ENCODE data around the gene CLTB. TPM values are rescaled to one million over a fixed set of nuclear protein-coding genes. Genes with fewer than 3 reads are reported as not detected.

The CLTB gene
- total RNA-seq, 4 donors from 2014 or later, result 347 to 732 (median 444) TPM

GRCh38 chr5:176379881-176380280 lies 36.5 kb downstream of the CLTB start:
- Histone ChIP-seq H3K4me3 (no peak overlapping the region), H3K9me3 (no peaks in the 10 kb centered on the region), H3K27me3 (no peaks in the 10 kb centered on the region), H3K36me3 (peaks cover 12 to 45% (median 31%) of the 10 kb centered on the region in 3 donors), H3K4me1 (peaks cover 0 to 13% (median 0%) of the 10 kb centered on the region in 3 donors), H3K27ac (no peak overlapping the region)
- TF ChIP-seq CTCF (IDR thresholded peaks at IDR 0.05) (no peak), POLR2A (IDR thresholded peaks at IDR 0.05) (no peak)
- 60 to 78% methylated on average over 3 of the region's 3 CpGs for WGBS, 2 donors
- no peak for DNase-seq
- intact Hi-C loops (cut with DNase I), result no loop called here

- Histone ChIP-seq H3K4me3 (no peak overlapping the region), H3K27ac (no peak overlapping the region), H3K27me3 (no peaks in the 10 kb centered on the region), H3K36me3 (peaks cover 0 to 43% (median 5%) of the 10 kb centered on the region in 3 donors), H3K4me1 (peaks cover 0 to 16% (median 0%) of the 10 kb centered on the region in 3 donors), H3K9me3 (no peaks in the 10 kb centered on the region)
- TF ChIP-seq CTCF (IDR thresholded peaks at IDR 0.05), result no peak
- TF ChIP-seq POLR2A (IDR thresholded peaks at IDR 0.05), result no peak
- no peak for DNase-seq
- WGBS, 2 donors, result 64 to 79% methylated on average over 7 of the region's 7 CpGs
- intact Hi-C loops (cut with DNase I), result no loop called here
Observed at GRCh38 chr5:176373100-176373818, 43.1 kb downstream of the CLTB start.

- TF ChIP-seq POLR2A (IDR thresholded peaks at IDR 0.05), result no peak
- TF ChIP-seq CTCF (IDR thresholded peaks at IDR 0.05), result no peak
- no peaks in the 10 kb centered on the region for H3K27me3 ChIP-seq
- peaks cover 0 to 53% (median 5%) of the 10 kb centered on the region in 3 donors for H3K36me3 ChIP-seq
- WGBS, 2 donors, result 94 to 97% methylated on average over 6 to 11 of the region's 13 CpGs
- no peak for DNase-seq
- H3K4me1 ChIP-seq, result peaks cover 0 to 16% (median 0%) of the 10 kb centered on the region in 3 donors
- intact Hi-C loops (cut with DNase I), result no loop called here
- H3K9me3 ChIP-seq, result no peaks in the 10 kb centered on the region
- H3K4me3 ChIP-seq, result no peak overlapping the region
- H3K27ac ChIP-seq, result no peak overlapping the region
Observed at GRCh38 chr5:176371621-176372539, 44.5 kb downstream of the CLTB start.

GRCh38 chr5:176369934-176370711 lies 46.2 kb downstream of the CLTB start:
- H3K9me3 ChIP-seq, result no peaks in the 10 kb centered on the region
- peaks cover 0 to 28% (median 5%) of the 10 kb centered on the region in 3 donors for H3K4me1 ChIP-seq
- intact Hi-C loops (cut with DNase I), result no loop called here
- no peak for TF ChIP-seq POLR2A (IDR thresholded peaks at IDR 0.05)
- no peak for DNase-seq
- H3K4me3 ChIP-seq, result no peak overlapping the region
- 81 to 84% methylated on average over 8 of the region's 8 CpGs for WGBS, 2 donors
- no peaks in the 10 kb centered on the region for H3K27me3 ChIP-seq
- H3K27ac ChIP-seq, result no peak overlapping the region
- H3K36me3 ChIP-seq, result peaks cover 0 to 53% (median 5%) of the 10 kb centered on the region in 3 donors

GRCh38 chr5:176368726-176369125 lies 47.6 kb downstream of the CLTB start:
- no peak for TF ChIP-seq POLR2A (IDR thresholded peaks at IDR 0.05)
- no peak for TF ChIP-seq CTCF (IDR thresholded peaks at IDR 0.05)
- no peak for DNase-seq

More at GRCh38 chr5:176368726-176369125, 47.6 kb downstream of the CLTB start:
- Histone ChIP-seq H3K4me3 (no peak overlapping the region), H3K9me3 (no peaks in the 10 kb centered on the region), H3K27ac (no peak overlapping the region), H3K4me1 (peaks cover 0 to 35% (median 9%) of the 10 kb centered on the region in 3 donors), H3K27me3 (no peaks in the 10 kb centered on the region), H3K36me3 (peaks cover 0 to 53% (median 5%) of the 10 kb centered on the region in 3 donors)
- intact Hi-C loops (cut with DNase I), result no loop called here
- 96 to 100% methylated on average over 1 to 10 of the region's 13 CpGs for WGBS, 2 donors

All from esophagus squamous epithelium (tissue), 5 donors.